Measurements from ENCODE around the gene PTGFRN.
"Not testable (repeated sequence)": the region's sequence is repeated elsewhere in the genome, so short reads cannot be mapped to it uniquely, and the experiment has no call there.

PTGFRN gene

DNA sequence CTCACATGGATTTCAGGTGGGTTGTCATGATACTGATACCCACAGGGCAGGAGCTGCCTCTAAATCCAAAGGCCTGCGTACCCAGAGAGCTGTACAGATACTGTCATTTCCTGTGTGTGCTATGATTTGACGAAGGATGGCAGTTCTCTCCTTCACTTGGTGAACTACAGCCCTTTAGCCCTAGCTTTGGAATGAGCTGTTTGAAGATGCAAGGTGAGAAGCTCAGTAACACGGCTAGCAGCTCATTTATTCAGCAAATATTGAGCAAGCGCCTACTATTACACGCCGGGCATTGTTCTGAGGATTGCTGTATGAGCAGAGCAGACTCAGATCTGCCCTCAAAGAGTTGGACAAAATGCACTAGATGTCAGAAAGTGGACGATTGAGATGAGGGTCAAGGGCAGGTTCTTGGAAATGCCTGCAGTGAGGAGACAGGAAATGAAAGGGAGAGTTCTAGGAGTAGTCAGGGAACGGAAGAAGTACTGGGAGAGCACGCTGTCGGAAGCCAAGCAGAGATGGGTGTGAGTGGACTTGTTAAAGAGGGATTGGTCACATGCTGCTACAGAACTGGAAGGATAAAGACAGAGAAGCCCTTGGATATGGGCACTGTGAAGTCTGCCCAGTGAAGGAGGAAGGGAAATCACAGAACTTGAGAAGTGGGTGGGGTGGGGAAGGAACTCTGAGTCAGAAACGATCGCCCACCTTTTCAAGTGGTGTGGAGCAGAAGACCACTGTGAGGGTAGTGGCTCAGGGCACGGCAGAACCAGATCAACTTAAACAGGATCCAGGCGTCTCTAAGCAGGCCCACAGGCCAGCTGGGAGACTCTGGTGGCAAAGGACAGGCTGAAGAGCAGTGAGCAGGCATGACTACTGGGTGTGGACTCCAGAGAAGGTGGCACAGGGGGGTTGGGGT, 7.1 kb downstream of the PTGFRN start:
- DNase-seq: no peak

DNA sequence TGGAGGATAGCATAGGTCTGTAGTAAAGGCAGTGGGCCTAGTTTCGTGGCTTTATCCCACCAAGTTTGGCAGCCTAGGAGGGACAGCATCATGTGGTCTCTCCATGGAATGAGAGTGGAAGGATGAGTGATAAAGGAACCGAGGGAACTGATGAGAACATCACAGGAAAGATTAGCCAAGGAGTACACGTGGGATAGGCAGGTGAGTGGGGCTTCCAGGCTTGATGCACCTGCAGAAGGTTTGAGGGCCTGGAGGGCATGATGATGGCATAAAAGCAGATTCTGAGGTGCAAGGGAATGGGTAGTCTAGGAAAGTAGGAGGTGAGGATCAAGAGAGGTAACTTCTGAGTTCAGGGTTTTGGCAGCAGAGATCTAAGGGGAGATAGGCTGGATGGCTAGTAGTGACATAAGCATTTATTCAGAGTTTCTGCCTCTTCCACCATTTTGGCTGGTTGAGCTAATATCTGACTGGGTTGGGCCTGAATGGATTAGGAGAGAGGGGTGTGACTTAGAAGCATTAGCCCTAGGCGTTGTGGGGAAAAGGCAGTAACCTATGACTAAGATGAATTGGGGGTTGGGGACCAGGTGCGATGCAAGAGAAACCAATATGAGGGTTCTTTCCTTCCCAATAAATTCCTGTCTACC, 9.1 kb downstream of the PTGFRN start:
- no peak for DNase-seq

DNA sequence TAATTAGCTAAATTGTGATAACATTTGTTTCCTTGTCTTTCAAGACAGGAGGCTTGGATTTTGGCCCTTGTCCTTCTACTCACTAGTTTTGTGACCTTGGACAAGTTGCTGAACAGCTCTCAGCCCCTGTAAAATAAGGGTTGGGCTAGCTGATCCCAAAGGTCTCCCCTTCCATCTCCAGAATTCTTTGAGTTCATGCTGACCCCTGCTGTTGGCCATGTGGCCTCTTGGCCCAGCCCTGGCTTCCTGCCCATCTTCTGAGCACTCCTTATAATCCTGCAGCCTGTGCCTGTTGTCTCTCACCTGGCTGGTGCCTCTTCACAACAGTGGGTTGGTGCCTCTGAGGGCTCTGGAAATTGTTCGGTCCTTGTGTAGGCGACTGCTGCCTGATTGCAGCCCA, 10.1 kb downstream of the PTGFRN start:
- no peak for DNase-seq

DNA sequence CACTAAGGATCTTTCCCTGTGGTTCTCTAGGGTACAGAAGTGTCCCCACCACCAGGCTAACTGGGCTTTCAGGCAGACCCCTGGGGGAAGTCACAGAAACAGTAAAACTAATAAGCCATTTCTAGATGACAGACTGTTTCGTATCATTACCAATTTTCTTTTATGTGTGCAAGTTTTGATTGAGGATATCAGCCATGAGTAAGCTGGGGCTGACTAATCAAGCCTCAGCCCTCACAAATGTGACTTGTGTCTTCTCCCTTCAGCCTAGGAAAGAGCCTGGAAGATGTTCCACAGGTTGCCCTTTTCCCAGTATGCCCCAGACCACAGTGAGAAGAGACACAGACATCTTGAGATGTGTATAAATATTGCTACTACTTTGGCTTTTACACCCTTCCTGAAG, 10.5 kb downstream of the PTGFRN start:
- no peak for DNase-seq

DNA sequence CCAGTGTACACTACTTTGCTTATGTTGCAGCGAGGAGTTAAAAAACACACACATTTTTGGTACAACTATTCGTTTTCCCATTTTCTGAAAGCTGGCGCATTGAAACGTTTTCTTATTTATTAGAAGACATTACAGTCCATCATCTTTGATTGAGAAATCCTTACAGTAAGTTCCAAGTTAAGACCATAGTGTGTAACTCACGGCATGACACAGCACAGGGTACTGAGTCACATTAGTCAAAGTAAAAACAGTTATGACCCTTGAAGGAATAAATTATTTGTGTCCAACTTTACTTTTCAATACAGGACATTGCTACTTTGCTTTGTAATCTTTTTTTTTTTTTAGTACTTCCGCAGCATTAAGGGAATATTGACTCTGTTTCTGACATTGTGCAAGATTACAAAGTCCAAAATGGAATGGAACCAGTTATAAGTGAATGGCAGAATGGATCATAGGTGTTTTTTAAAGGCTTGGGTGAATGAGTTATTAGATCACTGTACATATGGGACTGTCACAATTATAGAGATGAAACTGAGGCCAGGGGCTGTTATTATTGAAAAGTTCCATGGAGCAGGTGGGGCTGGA, 11.7 kb downstream of the PTGFRN start:
- no peak for DNase-seq

DNA sequence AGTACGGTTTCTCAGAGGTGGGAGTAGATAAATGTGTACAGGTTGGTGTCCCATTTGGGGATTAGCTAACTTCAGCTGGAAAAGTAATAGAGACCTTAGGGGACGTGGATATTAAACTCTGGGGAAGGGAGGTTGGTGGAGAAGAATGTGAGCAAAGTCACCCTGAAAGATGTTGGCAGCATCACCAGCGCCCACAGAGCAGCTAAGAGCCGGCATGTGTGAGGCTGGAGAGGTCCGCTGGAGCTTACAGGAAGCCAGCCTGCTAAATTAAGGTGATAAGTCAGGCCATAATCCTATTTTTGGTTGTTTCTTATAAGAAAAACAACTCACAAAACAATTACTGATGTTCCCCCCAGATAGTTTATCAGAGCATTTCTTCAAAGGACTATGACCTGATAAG, 12.2 kb downstream of the PTGFRN start:
- DNase-seq: no peak

DNA sequence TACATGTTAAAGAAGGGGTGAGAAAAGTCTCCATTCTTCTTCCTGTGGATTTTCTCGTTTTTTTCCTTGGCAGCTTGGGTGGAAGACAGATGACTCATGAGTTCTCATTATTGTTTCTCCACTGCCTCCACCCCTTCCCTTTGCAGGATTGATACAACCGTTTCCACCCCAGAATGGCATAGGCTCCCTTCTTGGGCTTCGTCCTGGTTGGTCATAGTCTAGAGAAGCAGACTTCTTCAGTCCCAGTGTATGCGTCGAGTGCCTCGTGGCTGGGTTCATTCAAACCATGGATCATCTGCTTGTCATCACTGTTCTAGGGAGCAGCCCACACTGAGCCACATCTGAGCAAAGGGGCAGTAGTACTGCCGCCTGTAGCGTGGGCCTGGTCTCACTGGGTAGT, 13.7 kb downstream of the PTGFRN start:
- DNase-seq: no peak

DNA sequence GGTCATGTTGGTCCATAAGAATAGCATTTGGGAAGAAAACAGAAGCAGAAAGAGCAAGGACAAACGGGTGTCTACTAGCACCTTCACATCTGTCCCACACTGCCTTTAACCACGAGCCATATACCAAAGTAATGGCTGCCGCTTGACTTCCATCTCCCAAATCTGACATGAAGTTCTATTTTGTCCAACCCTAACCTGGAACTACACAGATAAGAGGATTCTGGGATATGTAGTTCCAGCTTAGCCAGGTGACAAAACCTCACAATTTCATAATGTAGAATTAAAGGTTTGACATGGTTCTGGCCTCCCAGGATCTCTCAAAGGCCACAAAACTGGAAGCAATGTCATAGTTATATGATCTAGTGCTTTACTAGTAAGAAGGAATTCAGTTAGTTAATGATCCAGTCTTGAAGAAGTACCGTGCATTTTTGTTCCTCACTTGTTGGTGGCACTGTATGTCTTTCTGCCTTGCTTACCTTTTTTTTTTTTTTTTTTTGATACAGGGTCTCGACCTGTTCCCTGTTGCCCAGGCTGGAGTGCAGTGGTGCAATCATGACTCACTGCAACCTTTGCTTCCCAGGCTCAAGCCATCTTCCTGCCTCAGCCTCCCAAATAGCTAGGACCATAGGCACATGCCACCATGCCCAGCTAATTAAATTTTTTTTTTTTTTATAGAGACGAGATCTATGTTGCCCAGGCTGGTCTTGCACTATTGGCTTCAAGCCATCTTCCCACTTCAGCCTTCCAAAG, 17.5 kb downstream of the PTGFRN start:
- no peak for DNase-seq

DNA sequence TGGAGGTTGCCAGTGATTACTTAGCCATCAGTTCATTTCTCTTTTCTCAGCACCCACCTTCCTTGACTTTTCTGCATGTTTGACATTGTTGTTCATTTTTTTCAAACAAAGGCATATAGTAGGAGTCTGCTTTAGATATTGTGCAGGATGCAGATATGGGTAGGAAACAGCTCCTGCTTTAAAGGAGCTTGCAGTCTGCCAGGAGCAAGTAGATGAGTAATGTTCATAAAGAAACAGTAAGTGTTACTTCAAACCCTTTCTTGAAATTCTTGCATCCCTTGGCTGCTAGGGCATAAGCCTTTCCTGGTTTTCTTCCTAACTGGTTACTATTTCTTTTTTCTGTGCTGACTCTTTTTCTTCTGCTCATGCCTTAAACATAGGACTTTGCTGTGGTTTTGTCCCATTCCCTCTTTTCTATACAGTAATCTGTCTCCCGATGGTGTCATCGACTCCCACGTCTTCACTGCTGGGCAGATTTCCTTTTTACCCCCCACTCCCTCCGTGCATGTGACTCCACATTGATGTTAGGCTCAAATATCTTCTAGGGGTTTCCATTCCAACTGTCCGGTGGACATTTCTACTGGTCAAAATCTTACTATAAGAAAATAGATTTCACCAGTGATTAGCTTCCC, 20.4 kb downstream of the PTGFRN start:
- DNase-seq: no peak

DNA sequence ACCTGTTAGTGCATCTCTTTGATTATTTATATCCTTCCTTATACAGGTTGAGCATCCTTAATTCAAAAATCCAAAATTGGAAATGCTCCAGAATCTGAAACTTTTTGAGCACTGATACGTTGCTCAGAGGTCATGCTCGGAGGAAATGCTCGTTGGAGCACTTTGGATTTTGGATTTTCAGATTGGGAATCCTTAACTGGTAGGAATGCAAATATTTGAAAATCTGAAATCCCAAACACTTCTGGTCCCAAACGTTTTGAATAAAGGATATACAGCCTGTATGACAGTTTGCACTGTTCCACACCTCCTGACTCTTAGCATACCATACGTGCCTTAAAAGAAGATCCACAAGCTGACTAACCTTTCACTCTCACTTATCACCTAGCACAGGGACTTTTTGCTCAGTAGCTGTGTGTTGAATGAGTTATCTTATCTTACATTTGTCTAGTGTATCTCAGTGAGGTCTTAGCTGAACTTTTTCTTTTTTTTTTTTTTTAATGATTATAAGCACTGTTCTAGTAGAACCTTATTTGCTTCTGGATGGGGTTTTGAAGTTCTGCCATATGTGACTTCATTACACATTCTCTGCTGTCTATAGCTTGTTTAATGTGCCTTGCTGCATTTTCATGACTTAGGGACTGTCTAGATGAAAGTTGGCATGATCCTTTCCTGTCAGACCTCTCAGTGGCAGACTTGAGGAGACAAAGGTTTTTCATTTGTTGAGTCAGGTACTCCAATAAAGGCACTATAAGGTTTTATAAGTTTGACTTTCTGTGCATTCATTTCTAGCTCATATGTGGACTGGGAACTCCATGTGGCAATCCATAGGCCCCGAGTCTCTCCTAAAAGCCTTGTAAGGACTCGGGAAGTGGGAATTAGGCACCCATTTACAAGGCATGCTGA, 21.6 kb downstream of the PTGFRN start:
- DNase-seq: no peak

DNA sequence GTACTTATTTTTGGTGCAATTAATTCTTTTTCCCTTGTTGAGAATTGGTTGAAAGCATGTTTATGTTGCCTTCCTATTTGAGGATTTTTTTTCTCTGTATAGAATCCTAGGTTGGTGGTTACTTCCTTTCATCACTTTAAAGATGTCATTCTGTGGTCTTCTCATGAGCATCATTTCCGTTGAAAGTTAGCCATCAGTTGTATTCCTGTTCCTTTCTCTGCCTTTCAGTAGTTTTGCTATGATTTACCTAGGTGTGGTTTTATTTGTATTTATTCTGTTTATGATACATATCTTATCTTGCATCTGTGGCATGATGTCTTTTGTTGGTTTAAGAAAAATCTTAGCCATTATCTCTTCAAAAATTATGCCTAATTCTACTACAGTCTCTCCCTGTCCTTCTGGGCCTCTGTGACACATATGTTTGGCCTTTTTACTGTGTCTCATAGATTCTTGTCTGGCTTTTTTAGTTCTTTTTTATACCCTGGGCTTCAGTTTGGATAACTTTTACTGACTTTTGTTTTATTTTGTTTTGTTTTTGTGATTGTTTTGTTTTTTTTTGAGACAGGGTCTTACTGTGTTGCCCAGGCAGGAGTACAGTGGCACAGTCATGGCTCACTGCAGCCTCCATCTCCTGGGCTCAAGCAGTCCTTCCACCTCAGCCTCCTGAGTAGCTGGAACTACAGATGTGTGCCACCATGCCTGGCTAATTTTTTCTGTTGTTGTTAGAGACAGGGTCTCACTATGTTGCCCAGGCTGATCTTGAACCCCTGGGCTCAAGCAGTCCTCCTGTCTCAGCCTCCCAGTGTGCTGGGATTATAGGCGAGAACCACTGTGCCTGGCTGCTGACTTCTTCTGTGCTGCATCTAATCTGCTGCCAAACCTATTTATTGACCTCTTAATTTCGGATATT, 24.1 kb downstream of the PTGFRN start:
- DNase-seq: no peak

DNA sequence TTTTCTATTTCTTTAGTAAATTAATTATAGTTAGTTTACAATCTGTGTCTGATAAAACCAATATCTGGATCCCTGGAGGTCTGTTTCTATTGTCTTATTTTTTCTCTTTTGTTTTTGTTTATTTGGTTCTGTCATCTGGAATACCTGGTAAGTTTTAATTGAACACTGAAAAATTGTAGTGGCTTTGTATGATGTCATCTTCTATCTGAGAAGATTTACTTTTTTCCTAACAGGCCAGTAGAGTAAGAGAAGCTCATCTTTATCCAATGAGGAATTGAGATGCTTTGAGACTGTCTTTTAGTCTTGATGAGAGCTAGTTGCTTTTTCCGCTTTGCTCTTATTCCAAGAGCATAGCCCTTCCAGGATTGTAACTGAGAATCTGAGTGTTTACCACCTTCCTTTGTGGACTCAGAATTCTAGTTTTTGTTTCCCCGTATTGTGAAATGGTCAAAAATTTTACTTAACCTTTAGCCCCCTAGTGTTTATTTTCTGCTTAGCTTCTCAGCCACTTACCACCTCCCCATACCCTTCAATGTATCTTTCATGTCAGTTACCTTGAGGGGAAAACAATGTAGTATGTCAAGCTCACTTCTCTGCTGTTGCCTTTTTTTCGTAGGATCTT, 25.0 kb downstream of the PTGFRN start:
- DNase-seq: no peak

DNA sequence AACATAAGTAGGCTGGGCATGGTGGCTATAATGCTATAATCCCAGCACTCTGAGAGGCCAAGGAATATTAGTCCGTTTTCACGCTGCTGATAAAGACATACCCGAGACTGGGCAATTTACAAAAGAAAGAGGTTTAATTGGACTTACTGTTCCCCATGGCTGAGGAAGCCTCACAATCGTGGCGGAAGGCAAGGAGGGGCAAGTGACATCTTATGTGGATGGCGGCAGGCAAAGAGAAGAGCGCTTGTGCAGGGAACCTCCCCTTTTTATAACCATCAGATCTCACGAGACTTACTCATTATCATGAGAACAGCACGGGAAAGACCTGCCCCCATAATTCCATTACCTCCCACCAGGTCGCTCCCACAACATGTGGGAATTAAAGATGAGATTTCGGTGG, 28.5 kb downstream of the PTGFRN start:
- DNase-seq: no peak

DNA sequence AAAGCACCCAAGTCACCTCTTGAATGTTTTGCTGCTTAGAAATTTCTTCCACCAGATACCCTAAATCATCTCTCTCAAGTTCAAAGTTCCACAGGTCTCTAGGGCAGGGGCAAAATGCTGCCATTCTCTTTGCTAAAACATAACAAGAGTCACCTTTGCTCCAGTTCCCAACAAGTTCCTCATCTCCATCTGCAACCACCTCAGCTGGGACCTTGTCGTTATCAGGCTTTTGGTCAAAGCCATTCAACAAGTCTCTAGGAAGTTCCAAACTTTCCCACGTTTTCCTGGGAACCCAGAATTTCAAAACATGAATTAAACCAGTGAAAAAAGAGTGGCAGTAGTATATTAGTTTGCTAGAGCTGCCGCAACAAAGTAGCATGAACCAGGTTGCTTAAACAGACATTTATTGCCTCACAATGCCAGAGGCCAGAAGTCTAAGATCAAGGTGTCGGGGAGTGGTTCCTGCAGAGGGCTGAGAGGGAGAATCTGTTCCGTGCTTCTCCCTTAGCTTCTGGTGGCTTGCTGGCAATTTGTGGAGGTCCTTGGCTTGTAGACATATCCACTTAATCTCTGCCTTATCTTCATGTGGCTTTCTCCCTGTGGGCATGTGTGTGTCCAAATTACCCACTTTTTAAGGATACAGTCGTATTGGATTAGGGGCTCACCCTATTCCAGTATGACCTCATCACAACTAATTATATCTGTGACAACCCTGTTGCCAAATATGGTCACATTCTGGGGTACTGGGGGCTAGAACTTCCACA, 30.2 kb downstream of the PTGFRN start:
- DNase-seq: not testable (repeated sequence)

DNA sequence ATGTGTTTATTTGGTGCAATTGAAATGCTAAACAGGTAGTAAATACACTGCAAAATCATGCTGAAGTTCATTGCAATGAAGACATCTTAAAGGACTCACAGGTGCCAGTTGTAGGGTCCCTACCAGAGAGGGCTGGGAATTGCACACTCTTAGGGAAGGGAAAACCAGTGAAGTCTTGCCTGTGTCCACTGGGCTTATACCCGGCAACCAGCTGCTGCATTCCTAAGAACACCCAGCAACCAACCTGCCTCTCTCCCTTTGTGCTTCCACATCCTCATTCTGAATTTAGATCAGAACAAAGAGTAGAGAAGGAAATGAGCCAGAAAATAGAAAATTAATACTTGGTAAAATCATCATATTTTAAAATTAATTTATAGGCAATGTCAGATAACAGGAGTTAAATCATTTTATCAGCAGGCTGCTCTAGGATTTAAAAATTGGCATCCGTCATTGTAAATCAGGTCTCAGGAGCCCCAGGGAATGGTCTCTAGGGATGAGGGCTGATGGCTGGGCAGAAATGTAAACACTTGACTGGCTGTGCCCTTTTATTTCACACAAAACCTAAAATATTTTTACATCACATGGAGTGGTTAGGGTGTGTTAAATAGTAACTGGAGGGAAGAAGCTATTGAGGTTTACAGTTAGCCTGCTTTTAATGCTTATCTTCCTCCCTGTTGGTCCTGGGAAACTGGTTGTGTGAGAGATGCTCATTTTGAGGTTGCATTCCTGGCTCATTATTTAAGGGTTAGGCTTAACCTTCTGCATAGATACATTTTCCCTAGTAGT, 31.3 kb downstream of the PTGFRN start:
- peak; percentile 37 to 71 for DNase-seq

DNA sequence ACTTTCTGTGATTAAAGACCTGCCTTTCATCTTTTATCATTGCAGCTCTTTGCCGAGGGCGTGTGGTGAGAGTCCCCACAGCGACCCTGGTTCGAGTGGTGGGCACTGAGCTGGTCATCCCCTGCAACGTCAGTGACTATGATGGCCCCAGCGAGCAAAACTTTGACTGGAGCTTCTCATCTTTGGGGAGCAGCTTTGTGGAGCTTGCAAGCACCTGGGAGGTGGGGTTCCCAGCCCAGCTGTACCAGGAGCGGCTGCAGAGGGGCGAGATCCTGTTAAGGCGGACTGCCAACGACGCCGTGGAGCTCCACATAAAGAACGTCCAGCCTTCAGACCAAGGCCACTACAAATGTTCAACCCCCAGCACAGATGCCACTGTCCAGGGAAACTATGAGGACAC, 32.0 kb downstream of the PTGFRN start:
- DNase-seq: no peak

DNA sequence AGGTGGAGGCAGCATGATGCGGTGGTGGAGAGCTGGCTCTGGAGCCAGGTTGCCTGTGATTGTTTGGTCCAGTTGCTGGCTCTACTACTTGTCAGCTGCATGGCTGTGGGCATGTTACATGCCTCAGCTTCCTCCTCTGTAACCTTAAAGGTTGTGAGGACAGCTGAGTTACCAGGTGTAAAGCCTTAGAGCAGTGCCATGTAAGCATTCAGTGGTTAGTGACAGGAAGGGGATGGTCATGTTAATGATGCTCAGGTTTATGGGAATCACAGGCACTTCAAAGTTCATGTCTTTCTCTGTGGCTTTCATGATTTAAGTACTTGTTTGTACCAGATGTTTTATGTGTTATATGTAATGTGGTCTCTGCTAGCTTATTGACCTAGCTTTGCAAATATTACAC, 32.6 kb downstream of the PTGFRN start:
- DNase-seq: no peak

DNA sequence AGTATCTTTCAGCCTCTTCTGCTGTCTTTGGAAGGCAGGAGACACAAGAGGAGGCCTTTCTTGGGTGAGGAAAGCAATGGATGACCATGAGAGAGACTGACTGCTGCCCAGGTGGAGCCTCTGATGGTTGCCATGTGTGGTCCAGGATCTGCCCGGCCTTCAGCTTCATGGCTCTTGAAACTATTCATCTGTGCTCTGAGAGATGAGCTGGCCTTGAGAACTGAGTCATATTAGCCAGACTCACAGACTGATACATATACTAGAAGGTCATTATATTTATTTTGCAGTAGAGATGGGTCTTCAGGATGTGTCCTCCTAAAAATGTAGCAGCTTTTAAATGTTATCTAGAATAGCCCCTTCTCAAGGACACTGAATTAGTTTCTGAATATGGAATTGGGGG, 33.7 kb downstream of the PTGFRN start:
- DNase-seq: no peak

DNA sequence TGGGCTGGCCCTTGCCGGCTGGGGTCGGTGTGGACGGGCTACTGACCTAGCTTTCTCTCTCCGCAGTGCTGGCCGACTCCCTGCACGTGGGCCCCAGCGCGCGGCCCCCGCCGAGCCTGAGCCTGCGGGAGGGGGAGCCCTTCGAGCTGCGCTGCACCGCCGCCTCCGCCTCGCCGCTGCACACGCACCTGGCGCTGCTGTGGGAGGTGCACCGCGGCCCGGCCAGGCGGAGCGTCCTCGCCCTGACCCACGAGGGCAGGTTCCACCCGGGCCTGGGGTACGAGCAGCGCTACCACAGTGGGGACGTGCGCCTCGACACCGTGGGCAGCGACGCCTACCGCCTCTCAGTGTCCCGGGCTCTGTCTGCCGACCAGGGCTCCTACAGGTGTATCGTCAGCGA, 34.9 kb downstream of the PTGFRN start:
- DNase-seq: no peak

Measured in NCI-H187 (cell line).